ENCODE measurements around the gene NME2. TPM values are rescaled to one million over a fixed set of nuclear protein-coding genes. Genes with fewer than 3 reads are reported as not detected.

Gene NME2
- total RNA-seq, 1 donor from 2014 or later, result 638 TPM

DNA sequence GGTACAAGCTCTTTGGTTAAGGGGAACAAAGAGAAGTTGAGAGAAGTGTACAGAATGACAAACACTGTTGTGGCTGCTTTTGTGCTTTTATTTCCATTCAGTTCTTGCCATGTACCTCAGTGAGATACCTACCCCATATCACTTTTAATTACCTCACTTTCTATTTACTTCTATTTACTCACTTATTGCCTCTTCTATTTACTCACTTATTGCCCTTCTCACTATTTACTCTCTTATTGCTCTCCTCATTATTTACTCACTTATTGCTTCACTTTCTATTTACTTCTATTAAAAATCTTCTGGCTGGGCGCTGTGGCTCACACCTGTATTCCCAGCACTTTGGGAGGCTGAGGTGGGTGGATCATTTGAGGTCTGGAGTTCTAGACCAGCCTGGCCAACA lies 51.7 kb downstream of the NME2 start:
- Histone ChIP-seq H3K4me3 (no peak overlapping the region), H3K27ac (no peak overlapping the region), H3K27me3 (no peaks in the 10 kb centered on the region), H3K36me3 (peaks cover 35 to 57% of the 10 kb centered on the region in 2 donors), H3K4me1 (no peaks in the 10 kb centered on the region), H3K9me3 (no peaks in the 10 kb centered on the region)
- intact Hi-C loops (cut with DNase I), result no loop called here
- no peak for DNase-seq (ENCODE audit: low spot score in 2 of 2)
- TF ChIP-seq, protein P1, sequence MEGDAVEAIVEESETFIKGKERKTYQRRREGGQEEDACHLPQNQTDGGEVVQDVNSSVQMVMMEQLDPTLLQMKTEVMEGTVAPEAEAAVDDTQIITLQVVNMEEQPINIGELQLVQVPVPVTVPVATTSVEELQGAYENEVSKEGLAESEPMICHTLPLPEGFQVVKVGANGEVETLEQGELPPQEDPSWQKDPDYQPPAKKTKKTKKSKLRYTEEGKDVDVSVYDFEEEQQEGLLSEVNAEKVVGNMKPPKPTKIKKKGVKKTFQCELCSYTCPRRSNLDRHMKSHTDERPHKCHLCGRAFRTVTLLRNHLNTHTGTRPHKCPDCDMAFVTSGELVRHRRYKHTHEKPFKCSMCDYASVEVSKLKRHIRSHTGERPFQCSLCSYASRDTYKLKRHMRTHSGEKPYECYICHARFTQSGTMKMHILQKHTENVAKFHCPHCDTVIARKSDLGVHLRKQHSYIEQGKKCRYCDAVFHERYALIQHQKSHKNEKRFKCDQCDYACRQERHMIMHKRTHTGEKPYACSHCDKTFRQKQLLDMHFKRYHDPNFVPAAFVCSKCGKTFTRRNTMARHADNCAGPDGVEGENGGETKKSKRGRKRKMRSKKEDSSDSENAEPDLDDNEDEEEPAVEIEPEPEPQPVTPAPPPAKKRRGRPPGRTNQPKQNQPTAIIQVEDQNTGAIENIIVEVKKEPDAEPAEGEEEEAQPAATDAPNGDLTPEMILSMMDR (IDR thresholded peaks at IDR 0.05), result no peak

DNA sequence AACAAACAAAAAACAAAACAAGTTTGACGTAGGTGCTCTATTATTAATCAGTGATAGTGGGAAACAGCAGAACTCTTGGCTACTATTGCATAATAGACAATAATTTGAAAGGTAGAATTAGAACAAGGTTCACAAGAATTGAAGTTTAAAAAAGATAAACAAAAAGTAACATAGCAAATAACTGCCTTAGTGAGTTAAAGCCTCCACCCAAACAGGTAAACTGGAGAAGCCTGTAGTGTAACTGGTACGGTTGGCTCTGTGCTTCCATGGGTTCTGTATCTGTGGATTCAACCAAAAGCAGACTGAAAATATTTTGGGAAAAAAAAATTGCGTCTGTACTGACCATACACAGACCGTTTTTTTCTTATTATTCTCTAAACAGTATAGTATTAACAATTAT lies 55.1 kb downstream of the NME2 start:
- H3K4me1 ChIP-seq, result no peaks in the 10 kb centered on the region
- intact Hi-C loops (cut with DNase I), result no loop called here

More for the DNA sequence above, 55.1 kb downstream of the NME2 start:
- TF ChIP-seq, protein P1 (IDR thresholded peaks at IDR 0.05), result no peak
- no peak overlapping the region for H3K4me3 ChIP-seq
- H3K27ac ChIP-seq, result no peak overlapping the region
- no peaks in the 10 kb centered on the region for H3K9me3 ChIP-seq
- DNase-seq (ENCODE audit: low spot score in 2 of 2), result no peak
- peaks cover 32 to 50% of the 10 kb centered on the region in 2 donors for H3K36me3 ChIP-seq
- H3K27me3 ChIP-seq, result no peaks in the 10 kb centered on the region

Other genes starting within 250 kb of the NME2 start
- 41.3 TPM for gene SPAG9, start 45.5 kb upstream of the NME2 start, total RNA-seq
- 70.6 TPM for gene NME1, start 12.9 kb upstream of the NME2 start, total RNA-seq
- 3.6 TPM for gene MBTD1, start 93.6 kb downstream of the NME2 start, total RNA-seq
- gene UTP18, start 94.1 kb downstream of the NME2 start, total RNA-seq, result 1.8 TPM